Thyroid gland (tissue), 4 donors: ENCODE results near the gene KIRREL1. TPM values are rescaled to one million over a fixed set of nuclear protein-coding genes. Genes with fewer than 3 reads are reported as not detected.

Experiments
- DNase-seq, 2 donors: peaks; one replicate each; pipeline ENCODE4 v3.0.0-alpha.2; 2019
- H3K27ac ChIP-seq, 3 donors: fragments of 200-600 bp; sonication (generic); 1 replicate in 2 of 3; 2 replicates in 1 of 3; pipeline ENCODE4 v1.5.1; 2016 to 2019; ENCODE audit warnings: mild to moderate bottlenecking in 1 of 3, moderate library complexity in 1 of 3
- H3K27me3 ChIP-seq: fragments of 200-600 bp; sonication (generic); one replicate; pipeline ENCODE4 v1.5.1; 2019
- H3K36me3 ChIP-seq, 2 donors: fragments of 200-600 bp; sonication (generic); one replicate each; pipeline ENCODE4 v1.5.1; 2016 to 2019
- H3K4me1 ChIP-seq, 2 donors: fragments of 200-600 bp; sonication (generic); one replicate each; pipeline ENCODE4 v1.5.1; 2017 to 2019
- H3K4me3 ChIP-seq, 3 donors: fragments of 200-600 bp; sonication (generic); replicated peaks in 1 of 3; 1 replicate in 2 of 3; 2 replicates in 1 of 3; pipeline ENCODE4 v1.5.1; 2016; ENCODE audit warnings: mild to moderate bottlenecking in 1 of 3
- H3K9me3 ChIP-seq: fragments of 200-600 bp; sonication (generic); one replicate; pipeline ENCODE4 v1.5.1; 2017
- CTCF ChIP-seq, 6 experiments: fragments of 200-600 bp in 3 of 6; fragments of 450-650 bp in 3 of 6; sonication (generic) in 3 of 6; IDR thresholded peaks; one replicate each; pipeline ENCODE4 v1.5.1; 2016 to 2019; ENCODE audit warnings: antibody characterized with exemption in 6 of 6, mild to moderate bottlenecking in 2 of 6, inconsistent platforms in 1 of 6, moderate library complexity in 1 of 6
- POLR2A ChIP-seq, 2 donors: fragments of 450-650 bp; IDR thresholded peaks; one replicate each; pipeline ENCODE4 v1.6.1; 2017; ENCODE audit warnings: antibody characterized with exemption in 2 of 2, mild to moderate bottlenecking in 2 of 2, moderate library complexity in 1 of 2
- WGBS, 2 donors: methylation state at CpG; one replicate each; pipeline ENCODE4 v1.1.5; 2017; 5-methylcytosine and 5-hydroxymethylcytosine counted together
- intact Hi-C: fragments of 100-400 bp; cut with DNase I; formaldehyde crosslinking; loops from one replicate; pipeline ENCODE4 v1.15.1; 2023
- total RNA-seq, 4 donors: library from RNA; depleted of rRNA; stranded (reverse); fragments of >200 nt; gene quantifications; one replicate each; pipeline ENCODE4 v1.2.3, GENCODE V29; 2016

KIRREL1 gene
- total RNA-seq, 4 donors from 2014 or later = 22.7 to 27.5 (median 24.1) TPM

- intact Hi-C loops = no loop called here
- 83 to 84% methylated on average over 5 of the region's 5 CpGs for WGBS, 2 donors
Measured at GRCh38 chr1:157951230-157951629, 42.2 kb upstream of the KIRREL1 start.

GRCh38 chr1:157952601-157953000 is 40.8 kb upstream of the KIRREL1 start:
- Histone ChIP-seq H3K27me3 (no peaks in the 10 kb centered on the region), H3K36me3 (no peaks in the 10 kb centered on the region), H3K27ac (no peak overlapping the region), H3K9me3 (no peaks in the 10 kb centered on the region), H3K4me3 (no peak overlapping the region), H3K4me1 (no peaks in the 10 kb centered on the region)
- intact Hi-C loops = no loop called here
- no peak for TF ChIP-seq CTCF (IDR thresholded peaks at IDR 0.05)
- no peak for TF ChIP-seq POLR2A (IDR thresholded peaks at IDR 0.05)
- no peak for DNase-seq
- 55 to 56% methylated on average over 3 of the region's 3 CpGs for WGBS, 2 donors

More at GRCh38 chr1:157951230-157951629, 42.2 kb upstream of the KIRREL1 start:
- Histone ChIP-seq H3K4me3 (no peak overlapping the region), H3K27ac (no peak overlapping the region), H3K36me3 (no peaks in the 10 kb centered on the region), H3K9me3 (no peaks in the 10 kb centered on the region), H3K27me3 (no peaks in the 10 kb centered on the region), H3K4me1 (no peaks in the 10 kb centered on the region)
- DNase-seq = no peak
- no peak for TF ChIP-seq CTCF (IDR thresholded peaks at IDR 0.05)
- no peak for TF ChIP-seq POLR2A (IDR thresholded peaks at IDR 0.05)

GRCh38 chr1:157955221-157955620 is 38.2 kb upstream of the KIRREL1 start:
- DNase-seq = no peak
- Histone ChIP-seq H3K27ac (no peak overlapping the region), H3K27me3 (no peaks in the 10 kb centered on the region), H3K4me3 (no peak overlapping the region), H3K36me3 (no peaks in the 10 kb centered on the region), H3K4me1 (no peaks in the 10 kb centered on the region), H3K9me3 (no peaks in the 10 kb centered on the region)
- intact Hi-C loops = no loop called here
- TF ChIP-seq CTCF (IDR thresholded peaks at IDR 0.05) (no peak), POLR2A (IDR thresholded peaks at IDR 0.05) (no peak)

GRCh38 chr1:157955857-157956256 is 37.6 kb upstream of the KIRREL1 start:
- DNase-seq = no peak

GRCh38 chr1:157956732-157957131 is 36.7 kb upstream of the KIRREL1 start:
- WGBS, 2 donors = 63 to 78% methylated on average over 2 of the region's 2 CpGs
- Histone ChIP-seq H3K27me3 (no peaks in the 10 kb centered on the region), H3K27ac (no peak overlapping the region), H3K4me1 (no peaks in the 10 kb centered on the region), H3K9me3 (no peaks in the 10 kb centered on the region), H3K36me3 (no peaks in the 10 kb centered on the region), H3K4me3 (no peak overlapping the region)
- no peak for TF ChIP-seq CTCF (IDR thresholded peaks at IDR 0.05)
- no peak for TF ChIP-seq POLR2A (IDR thresholded peaks at IDR 0.05)
- no peak for DNase-seq
- intact Hi-C loops = no loop called here

More at GRCh38 chr1:157955857-157956256, 37.6 kb upstream of the KIRREL1 start:
- Histone ChIP-seq H3K27me3 (no peaks in the 10 kb centered on the region), H3K27ac (no peak overlapping the region), H3K36me3 (no peaks in the 10 kb centered on the region), H3K4me3 (no peak overlapping the region), H3K9me3 (no peaks in the 10 kb centered on the region), H3K4me1 (no peaks in the 10 kb centered on the region)
- intact Hi-C loops = no loop called here
- TF ChIP-seq POLR2A (IDR thresholded peaks at IDR 0.05) (no peak), CTCF (IDR thresholded peaks at IDR 0.05) (no peak)
- 84 to 90% methylated on average over 6 of the region's 6 CpGs for WGBS, 2 donors
